ENCODE data around the gene OR10AD1. TPM values are rescaled to one million over a fixed set of nuclear protein-coding genes. Genes with fewer than 3 reads are reported as not detected.
A peak's percentile ranks its signal among the peaks of the same experiment; 100 is the strongest.

The OR10AD1 gene
- polyA plus RNA-seq, 1 of the 3 experiments (the other 2 are of a cell fraction), result not detected

GRCh38 chr12:48191096-48191495, 12.0 kb downstream of the OR10AD1 start:
- Histone ChIP-seq H3K9me2 (no peaks in the 10 kb centered on the region), H3K9ac (no peak overlapping the region), H3K79me2 (ENCODE audit: insufficient read depth) (no peaks in the 10 kb centered on the region), H4K20me1 (ENCODE audit: insufficient read depth) (no peaks in the 10 kb centered on the region), H3K4me2 (no peak overlapping the region), H3K36me3 (replicated peaks in 1 of 2; ENCODE audit: control insufficient read depth in 1 of 2, insufficient read depth in 2 of 2, low read length in 1 of 2) (no peaks in the 10 kb centered on the region), H3K9me3 (no peaks in the 10 kb centered on the region), H2AFZ (ENCODE audit: low read depth) (no peak overlapping the region), H3K4me3 (ENCODE audit: low read depth in 2 of 2, low read length in 1 of 2) (no peak overlapping the region), H3F3A (replicated peaks; ENCODE audit: insufficient read depth) (peaks cover 15% of the 10 kb centered on the region), H3K4me1 (ENCODE audit: control insufficient read depth in 1 of 2, insufficient read depth in 2 of 2, low read depth in 1 of 2, low read length in 1 of 2) (peaks cover 7 to 13% of the 10 kb centered on the region in 2 experiments), H3K27ac (ENCODE audit: low read depth in 2 of 2, low read length in 1 of 2) (no peak overlapping the region), H3K27me3 (ENCODE audit: insufficient read depth) (no peaks in the 10 kb centered on the region)
- POLR2A ChIA-PET, result no interaction called here
- CTCF ChIA-PET, result interaction anchor here (1.4 kb wide), 1 partner anchor 25 kb away, joined by 7 read pairs; no protein-coding TSS in a partner anchor
- TF ChIP-seq FOXJ3 (CRISPR knock-in tag; IDR thresholded peaks at IDR 0.05) (no peak), GABPA (IDR thresholded peaks at IDR 0.05; ENCODE audit: low read depth) (no peak), CTCF (IDR thresholded peaks at IDR 0.05) (no peak), NFIC (IDR thresholded peaks at IDR 0.05; ENCODE audit: borderline replicate concordance) (no peak), CHD2 (IDR thresholded peaks at IDR 0.05; ENCODE audit: low read length, partially characterized antibody) (no peak), NRF1 (IDR thresholded peaks at IDR 0.05; ENCODE audit: low read depth, low read length) (no peak), EZH2phosphoT487 (IDR thresholded peaks at IDR 0.05; ENCODE audit: borderline replicate concordance, low read depth) (no peak), YY1 (IDR thresholded peaks at IDR 0.05; ENCODE audit: low read depth) (no peak), SMC3 (IDR thresholded peaks at IDR 0.05; ENCODE audit: low read depth, low read length) (no peak), SIN3A (IDR thresholded peaks at IDR 0.05; ENCODE audit: borderline replicate concordance, low read depth, low read length) (no peak), GATA2 (CRISPR knock-in tag; IDR thresholded peaks at IDR 0.05) (no peak)
- DNase-seq, result no peak

- H3K9me2 ChIP-seq, result no peaks in the 10 kb centered on the region
- no peaks in the 10 kb centered on the region for H4K20me1 ChIP-seq (ENCODE audit: insufficient read depth)
- no peak overlapping the region for H3K4me2 ChIP-seq
- H2AFZ ChIP-seq (ENCODE audit: low read depth), result no peak overlapping the region
- no peaks in the 10 kb centered on the region for H3K36me3 ChIP-seq (replicated peaks in 1 of 2; ENCODE audit: control insufficient read depth in 1 of 2, insufficient read depth in 2 of 2, low read length in 1 of 2)
- no peaks in the 10 kb centered on the region for H3K9me3 ChIP-seq
- no peaks in the 10 kb centered on the region for H3K79me2 ChIP-seq (ENCODE audit: insufficient read depth)
- POLR2A ChIA-PET, result no interaction called here
- peak; percentile 66 for DNase-seq
- CTCF ChIA-PET, result interaction anchor here (0.5 to 8.2 kb wide), 38 partner anchors 10 to 1059 kb away, joined by 3 to 90 read pairs (median 4); partner anchors contain the start of genes ASB8 and PFKM
- no peaks in the 10 kb centered on the region for H3K27me3 ChIP-seq (ENCODE audit: insufficient read depth)
- 36% methylated on average over 6 of the region's 6 CpGs for WGBS (ENCODE audit: low lambda C conversion rate)
- no peak overlapping the region for H3K27ac ChIP-seq (ENCODE audit: low read depth in 2 of 2, low read length in 1 of 2)
- no peak overlapping the region for H3K9ac ChIP-seq
- H3K4me1 ChIP-seq (ENCODE audit: control insufficient read depth in 1 of 2, insufficient read depth in 2 of 2, low read depth in 1 of 2, low read length in 1 of 2), result peaks cover 14 to 27% of the 10 kb centered on the region in 2 experiments
- H3K4me3 ChIP-seq (ENCODE audit: low read depth in 2 of 2, low read length in 1 of 2), result no peak overlapping the region; a peak in 1 of 4 replicates
- peaks cover 4% of the 10 kb centered on the region for H3F3A ChIP-seq (replicated peaks; ENCODE audit: insufficient read depth)
- TF ChIP-seq MEF2A (IDR thresholded peaks at IDR 0.05; ENCODE audit: borderline replicate concordance, low read depth), result no peak
- no peak for TF ChIP-seq FOXM1 (IDR thresholded peaks at IDR 0.05; ENCODE audit: low read depth)
- peak; percentile 33; the same call in 1 of the 2 replicates for TF ChIP-seq MXI1 (IDR thresholded peaks at IDR 0.05; ENCODE audit: low read depth, low read length)
- TF ChIP-seq REST (IDR thresholded peaks at IDR 0.05; ENCODE audit: low read depth, low read length), result no peak
- TF ChIP-seq GATA2 (CRISPR knock-in tag; IDR thresholded peaks at IDR 0.05), result no peak; the same call in 1 of the 2 replicates
- TF ChIP-seq CHD2 (IDR thresholded peaks at IDR 0.05; ENCODE audit: low read length, partially characterized antibody), result peak; percentile 44
- no peak for TF ChIP-seq ZBTB33 (IDR thresholded peaks at IDR 0.05; ENCODE audit: borderline replicate concordance, low read depth)
- peak; percentile 69 for TF ChIP-seq SMC3 (IDR thresholded peaks at IDR 0.05; ENCODE audit: low read depth, low read length)
- 0 out of 2 replicates have a peak, but pooled peaks have one; percentile 41 for TF ChIP-seq RFX5 (IDR thresholded peaks at IDR 0.05; ENCODE audit: low read length)
- no peak for TF ChIP-seq YY1 (IDR thresholded peaks at IDR 0.05; ENCODE audit: low read depth)
- TF ChIP-seq FOSL2 (IDR thresholded peaks at IDR 0.05; ENCODE audit: borderline replicate concordance, low read depth), result no peak
- 0 out of 2 replicates have a peak, but pooled peaks have one; percentile 13 for TF ChIP-seq RCOR1 (IDR thresholded peaks at IDR 0.05; ENCODE audit: low read length)
Observed at GRCh38 chr12:48189331-48190125, 13.6 kb downstream of the OR10AD1 start.

Data from SK-N-SH (cell line).